Measurements from ENCODE around the gene DENND6B. TPM values are rescaled to one million over a fixed set of nuclear protein-coding genes. Genes with fewer than 3 reads are reported as not detected.
A peak's percentile ranks its signal among the peaks of the same experiment; 100 is the strongest.
"Not testable (repeated sequence)": the region's sequence is repeated elsewhere in the genome, so short reads cannot be mapped to it uniquely, and the experiment has no call there.

Gene DENND6B
- total RNA-seq, 2 experiments from 2014 or later, result 4.2 to 4.7 TPM

DNA sequence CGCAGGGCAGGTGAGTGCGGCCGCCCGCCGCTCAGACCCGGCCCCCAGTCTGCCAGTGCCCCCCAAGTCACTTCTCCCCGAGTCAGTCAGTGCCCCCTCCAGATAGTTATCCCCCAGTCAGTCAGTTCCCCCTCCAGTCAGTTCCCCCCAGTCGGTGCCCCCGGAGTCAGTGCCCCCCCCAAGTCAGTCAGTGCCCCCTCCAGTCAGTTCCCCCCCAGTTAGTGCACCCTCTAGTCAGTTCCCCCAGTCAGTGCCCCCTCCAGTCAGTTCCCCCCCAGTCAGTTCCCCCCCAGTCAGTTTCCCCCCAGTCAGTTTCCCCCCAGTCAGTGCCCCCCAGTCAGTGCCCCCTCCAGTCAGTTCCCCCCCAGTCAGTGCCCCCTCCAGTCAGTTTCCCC lies 16.7 kb upstream of the DENND6B start:
- no peaks in the 10 kb centered on the region for H3K4me1 Mint-ChIP-seq
- H3K36me3 Mint-ChIP-seq, result no peaks in the 10 kb centered on the region
- peak overlapping the region; percentile 77 for H3K4me3 Mint-ChIP-seq
- no peak for DNase-seq
- no peaks in the 10 kb centered on the region for H3K9me3 Mint-ChIP-seq
- peak overlapping the region; percentile 46 for H3K27ac Mint-ChIP-seq
- no peaks in the 10 kb centered on the region for H3K27me3 Mint-ChIP-seq

DNA sequence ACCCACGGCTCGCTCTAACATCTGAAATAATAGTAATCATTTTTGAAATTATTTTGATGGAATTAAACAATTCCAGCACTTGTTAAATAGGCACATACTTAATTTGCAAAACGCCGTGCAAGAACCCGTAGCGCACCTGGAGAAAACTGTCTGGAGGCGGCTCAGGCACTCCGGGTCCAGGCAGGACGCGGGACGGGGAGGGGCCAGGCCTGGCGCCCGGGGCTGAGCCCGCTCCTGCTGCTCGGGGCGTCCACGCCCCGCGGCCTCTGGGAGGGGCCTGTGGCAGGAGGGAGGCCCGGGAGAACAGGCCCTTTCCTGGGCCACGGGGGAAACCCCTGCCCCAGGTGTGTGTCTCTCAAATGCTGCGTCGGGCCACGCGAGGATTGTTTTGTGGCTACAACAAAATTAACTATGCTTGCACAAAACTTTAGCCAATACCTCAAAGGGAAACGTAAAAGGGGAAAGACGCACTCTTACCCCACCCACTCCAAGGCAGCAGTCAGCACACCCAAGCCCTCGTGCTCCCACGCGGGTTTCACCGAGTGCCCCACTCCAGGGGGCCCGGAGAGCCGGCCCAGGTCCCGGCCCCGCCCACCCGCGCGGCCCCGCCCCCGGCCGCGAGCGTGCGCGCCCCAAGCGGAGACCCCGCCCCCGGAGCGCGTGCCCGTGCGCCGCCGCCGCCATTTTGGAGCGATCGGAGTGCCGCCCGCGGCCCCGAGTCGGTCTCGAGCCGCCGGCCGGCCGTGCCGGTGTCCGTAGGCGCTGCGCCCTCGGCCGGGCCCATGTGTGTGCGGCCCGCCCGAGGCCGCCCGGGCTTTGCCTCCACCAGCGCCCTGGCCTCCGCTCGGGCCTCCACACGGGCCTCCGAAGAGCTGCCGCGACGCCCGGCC lies 16.1 kb upstream of the DENND6B start, which contains the start of gene PPP6R2:
TSS of gene PPP6R2 (plus strand) at position 677 of the 890 bp plus-strand sequence. CDS start 50,582 bp downstream, outside the sequence.
- Mint-ChIP-seq H3K4me1 (no peaks in the 10 kb centered on the region), H3K36me3 (no peaks in the 10 kb centered on the region), H3K27me3 (no peaks in the 10 kb centered on the region), H3K27ac (peak within 1 kb of the TSS; percentile 76), H3K4me3 (peak within 1 kb of the TSS; percentile 77), H3K9me3 (no peaks in the 10 kb centered on the region)
- peak; percentile 91 for DNase-seq

DNA sequence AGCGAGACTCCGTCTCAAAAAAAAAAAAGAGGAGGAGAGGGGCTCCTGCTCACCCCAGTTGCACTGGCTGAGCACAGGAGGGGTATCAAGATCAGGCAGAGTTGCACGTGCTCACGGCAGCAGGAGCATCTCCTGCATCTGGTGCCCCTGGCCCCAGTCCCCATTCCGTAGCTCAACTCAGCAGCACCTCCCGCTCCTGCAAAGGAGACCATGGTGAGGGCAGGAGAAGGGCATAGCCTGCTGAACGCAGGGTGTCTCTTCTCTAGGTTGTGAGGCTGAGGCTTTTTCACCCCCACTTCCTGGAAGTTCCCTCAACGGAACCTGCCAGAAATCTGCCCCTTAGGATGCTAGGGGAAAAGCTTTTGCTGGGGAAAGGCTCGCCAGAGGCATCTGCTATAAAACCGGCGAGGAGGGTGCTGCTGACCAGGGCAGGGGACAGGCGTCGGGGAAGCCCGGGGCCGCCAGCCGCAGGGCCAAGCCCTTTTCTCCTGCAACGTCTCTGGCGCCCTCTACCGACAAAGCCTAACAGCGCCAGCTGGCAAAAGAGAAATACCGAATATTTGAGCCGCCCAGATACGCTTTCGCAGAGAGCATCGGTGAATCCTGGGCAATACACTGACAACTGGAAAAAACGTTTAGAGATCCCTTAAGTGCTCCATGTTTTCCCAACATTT lies 15.3 kb upstream of the DENND6B start:
- H3K27ac Mint-ChIP-seq, result peak overlapping the region; percentile 76
- H3K4me3 Mint-ChIP-seq, result peak overlapping the region; percentile 69
- H3K27me3 Mint-ChIP-seq, result no peaks in the 10 kb centered on the region
- no peaks in the 10 kb centered on the region for H3K9me3 Mint-ChIP-seq
- H3K36me3 Mint-ChIP-seq, result no peaks in the 10 kb centered on the region
- no peaks in the 10 kb centered on the region for H3K4me1 Mint-ChIP-seq
- peak; percentile 87 for DNase-seq

DNA sequence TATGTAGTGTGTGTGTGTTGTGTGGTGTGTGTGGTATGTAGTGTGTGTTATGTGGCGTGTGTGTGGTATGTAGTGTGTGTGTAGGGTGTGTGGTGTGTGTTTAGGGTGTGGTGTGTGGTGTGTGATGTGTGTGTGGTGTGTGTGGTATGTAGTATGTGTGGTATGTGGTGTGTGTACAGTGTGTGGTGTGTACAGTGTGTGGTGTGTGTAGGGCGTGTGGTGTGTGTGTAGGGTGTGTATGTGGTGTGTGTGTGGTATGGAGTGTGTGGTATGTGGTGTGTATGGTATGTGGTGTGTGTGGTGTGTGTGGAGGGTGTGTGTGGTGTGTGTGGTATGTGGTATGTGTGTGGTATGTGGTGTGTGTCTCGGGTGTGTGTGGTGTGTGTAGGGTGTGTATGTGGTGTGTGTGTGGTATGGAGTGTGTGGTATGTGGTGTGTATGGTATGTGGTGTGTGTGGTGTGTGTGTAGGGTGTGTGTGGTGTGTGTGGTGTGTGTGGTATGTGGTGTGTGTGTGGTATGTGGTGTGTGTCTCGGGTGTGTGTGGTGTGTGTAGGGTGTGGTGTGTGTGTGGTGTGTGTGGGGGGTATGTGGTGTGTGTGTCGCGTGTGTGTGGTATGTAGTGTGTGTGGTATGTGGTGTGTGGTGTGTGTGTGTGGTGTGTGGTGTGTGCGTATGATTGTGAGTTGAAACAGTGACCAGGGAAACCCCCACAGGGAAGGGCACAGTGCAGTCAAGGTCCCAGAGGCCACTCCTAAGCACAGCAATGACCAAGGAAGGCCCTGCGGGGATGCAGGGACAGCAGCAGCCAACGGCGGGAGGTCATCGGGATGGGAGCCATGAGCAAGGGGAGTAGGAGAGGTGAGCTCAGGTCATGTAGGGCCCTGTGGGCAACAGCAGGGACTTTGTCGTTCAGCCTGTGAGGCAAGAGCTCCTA lies 13.4 kb upstream of the DENND6B start:
- Mint-ChIP-seq H3K4me1 (no peaks in the 10 kb centered on the region), H3K36me3 (no peaks in the 10 kb centered on the region), H3K27me3 (no peaks in the 10 kb centered on the region), H3K27ac (no peak overlapping the region), H3K9me3 (no peaks in the 10 kb centered on the region), H3K4me3 (no peak overlapping the region)
- DNase-seq, result no peak

DNA sequence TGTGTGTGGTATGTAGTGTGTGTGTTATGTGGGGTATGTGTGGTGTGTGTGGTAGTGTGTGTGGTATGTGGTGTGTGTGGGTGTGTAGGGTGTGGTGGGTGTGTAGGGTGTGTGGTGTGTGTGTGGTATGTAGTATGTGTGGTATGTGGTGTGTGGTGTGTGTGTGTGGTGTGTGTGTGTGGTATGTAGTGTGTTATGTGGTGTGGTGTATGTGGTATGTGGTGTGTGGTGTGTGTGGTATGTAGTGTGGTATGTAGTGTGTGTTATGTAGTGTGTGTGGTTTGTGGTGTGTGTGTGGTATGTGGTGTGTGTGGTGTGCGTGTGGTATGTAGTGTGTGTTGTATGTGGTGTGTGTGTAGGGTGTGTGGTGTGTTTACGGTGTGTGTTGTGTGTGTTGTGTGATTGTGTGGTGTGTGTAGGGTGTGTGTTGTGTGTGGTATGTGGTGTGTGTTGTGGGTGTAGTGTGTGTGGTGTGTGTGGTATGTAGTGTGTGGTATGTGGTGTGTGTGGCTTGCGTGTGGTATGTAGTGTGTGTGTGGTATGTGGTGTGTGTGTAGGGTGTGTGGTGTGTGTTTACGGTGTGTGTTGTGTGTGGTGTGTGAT lies 12.1 kb upstream of the DENND6B start:
- Mint-ChIP-seq H3K36me3 (no peaks in the 10 kb centered on the region), H3K27me3 (no peaks in the 10 kb centered on the region), H3K4me3 (no peak overlapping the region), H3K27ac (no peak overlapping the region), H3K4me1 (no peaks in the 10 kb centered on the region), H3K9me3 (no peaks in the 10 kb centered on the region)
- no peak for DNase-seq

DNA sequence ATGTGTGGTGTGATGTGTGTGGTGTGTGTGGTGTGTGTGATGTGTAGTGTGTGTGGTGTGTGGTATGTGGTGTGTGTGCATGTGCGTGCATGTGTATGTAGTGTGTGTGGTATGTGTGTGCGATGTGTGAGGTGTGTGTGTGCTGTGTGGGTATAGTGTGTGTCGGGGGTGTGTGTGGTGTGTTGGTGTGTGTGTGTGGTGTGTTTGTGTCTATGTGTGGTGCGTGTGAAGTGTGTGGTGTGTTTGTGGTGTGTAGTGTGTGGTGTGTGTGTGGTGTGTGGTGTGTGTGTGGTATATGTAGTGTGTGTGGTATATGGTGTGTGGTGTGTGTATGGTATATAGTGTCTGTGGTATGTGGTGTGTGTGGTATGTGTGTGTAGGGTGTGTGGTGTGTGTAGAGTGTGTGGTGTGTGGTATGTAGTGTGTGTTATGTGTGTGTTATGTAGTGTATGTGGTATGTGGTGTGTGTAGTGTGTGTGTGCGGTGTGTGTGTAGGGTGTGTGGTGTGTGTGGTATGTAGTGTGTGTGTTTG lies 11.3 kb upstream of the DENND6B start:
- Mint-ChIP-seq H3K4me1 (no peaks in the 10 kb centered on the region), H3K36me3 (no peaks in the 10 kb centered on the region), H3K27me3 (no peaks in the 10 kb centered on the region), H3K27ac (no peak overlapping the region), H3K9me3 (no peaks in the 10 kb centered on the region), H3K4me3 (no peak overlapping the region)
- no peak for DNase-seq

DNA sequence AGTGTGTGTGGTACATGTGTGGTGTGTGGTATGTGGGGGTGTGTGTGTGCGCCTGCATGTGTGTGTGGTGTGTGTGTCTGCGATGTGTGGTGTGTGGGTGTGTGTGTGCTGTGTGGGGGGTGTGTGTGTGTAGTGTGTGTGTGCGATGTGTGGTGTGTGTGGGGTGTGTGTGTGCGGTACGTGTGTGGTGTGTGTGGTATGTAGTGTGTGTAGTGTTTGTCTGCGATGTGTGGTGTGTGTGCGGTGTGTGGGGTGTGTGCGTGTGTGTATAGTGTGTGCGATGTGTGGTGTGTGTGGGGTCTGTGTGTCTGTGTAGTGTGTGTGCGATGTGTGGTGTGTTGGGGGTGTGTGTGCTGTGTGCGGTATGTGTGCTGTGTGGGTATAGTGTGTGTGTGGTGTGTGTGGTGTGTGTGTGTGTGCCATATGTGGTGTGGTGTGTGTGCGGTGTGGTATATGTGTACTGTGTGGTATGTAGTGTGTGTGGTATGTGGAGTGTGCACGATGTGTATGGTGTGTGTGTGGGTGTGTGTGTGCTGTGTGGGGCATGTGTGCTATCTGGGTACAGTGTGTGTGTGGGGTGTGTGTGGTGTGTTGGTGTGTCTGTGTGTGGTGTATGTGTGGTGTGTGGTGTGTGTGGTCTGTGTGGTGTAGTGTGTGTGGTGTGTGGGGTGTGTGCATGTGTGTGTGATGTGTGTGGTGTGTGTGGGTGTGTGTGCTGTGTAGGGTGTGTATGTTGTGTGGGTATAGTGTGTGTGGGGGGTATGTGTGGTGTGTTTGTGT lies 10.6 kb upstream of the DENND6B start:
- Mint-ChIP-seq H3K27me3 (no peaks in the 10 kb centered on the region), H3K4me1 (no peaks in the 10 kb centered on the region)

DNA sequence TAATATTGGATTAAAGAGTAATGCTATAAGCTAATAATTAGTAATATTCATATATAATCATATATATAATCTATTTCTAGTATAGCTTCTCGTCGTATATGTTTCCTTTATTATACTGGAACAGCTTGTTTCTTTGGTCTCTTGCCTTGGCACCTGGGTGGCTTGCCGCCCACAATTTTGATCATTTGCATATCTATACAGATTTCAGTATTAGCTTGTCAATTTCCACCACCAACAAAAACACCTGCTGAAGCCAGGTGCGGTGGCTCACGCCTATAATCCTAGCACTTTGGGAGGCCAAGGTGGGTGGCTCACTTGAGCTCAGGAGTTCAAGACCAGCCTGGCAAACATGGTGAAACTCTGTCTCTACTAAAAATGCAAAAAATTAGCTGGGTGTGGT lies 7.6 kb upstream of the DENND6B start:
- H3K36me3 Mint-ChIP-seq, DNase-seq, H3K4me3 Mint-ChIP-seq, H3K9me3 Mint-ChIP-seq, H3K27me3 Mint-ChIP-seq, H3K4me1 Mint-ChIP-seq, H3K27ac Mint-ChIP-seq: not testable (repeated sequence)

More for the DNA sequence above, 10.6 kb upstream of the DENND6B start:
- Mint-ChIP-seq H3K9me3 (no peaks in the 10 kb centered on the region), H3K27ac (no peak overlapping the region), H3K4me3 (no peak overlapping the region), H3K36me3 (no peaks in the 10 kb centered on the region)
- no peak for DNase-seq

DNA sequence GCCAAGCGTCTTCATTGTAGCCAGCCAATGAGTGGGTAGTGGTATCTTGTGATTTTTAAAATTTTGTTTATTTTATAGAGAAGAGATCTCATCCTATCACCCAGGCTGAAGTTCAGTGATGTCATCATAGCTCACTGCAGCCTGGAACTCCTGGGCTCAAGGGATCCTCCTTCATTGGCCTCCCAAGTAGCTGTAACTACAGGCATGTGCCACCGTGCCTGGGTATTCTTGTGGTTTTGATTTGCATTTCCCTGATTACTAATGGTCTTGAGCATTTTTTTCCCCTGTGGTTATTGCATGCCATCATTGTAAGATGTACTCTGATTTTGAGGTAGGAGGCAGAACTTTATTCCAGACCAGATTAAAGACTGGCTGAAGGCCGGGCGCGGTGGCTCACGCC lies 2.4 kb upstream of the DENND6B start:
- H3K27me3 Mint-ChIP-seq, result peaks cover 13% of the 10 kb centered on the region
- no peak for DNase-seq
- peak overlapping the region; percentile 19 for H3K27ac Mint-ChIP-seq
- H3K36me3 Mint-ChIP-seq, result no peaks in the 10 kb centered on the region
- H3K4me1 Mint-ChIP-seq, result peaks cover 7% of the 10 kb centered on the region
- no peaks in the 10 kb centered on the region for H3K9me3 Mint-ChIP-seq
- H3K4me3 Mint-ChIP-seq, result no peak overlapping the region

DNA sequence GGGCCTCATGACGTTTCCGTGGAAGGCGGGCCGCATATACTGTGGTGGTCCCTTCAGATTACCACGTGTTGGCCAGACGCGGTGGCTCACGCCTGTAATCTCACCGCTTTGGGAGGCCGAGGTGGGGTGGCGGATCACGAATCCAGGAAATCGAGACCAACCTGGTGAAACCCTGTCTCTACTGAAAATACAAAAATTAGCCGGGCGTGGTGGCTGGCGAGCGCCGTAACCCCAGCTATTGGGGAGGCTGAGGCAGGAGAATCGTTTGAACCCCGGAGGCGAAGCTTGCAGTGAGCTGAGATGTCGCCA lies 853 bp upstream of the DENND6B start:
- H3K27me3 Mint-ChIP-seq, result peaks cover 13% of the 10 kb centered on the region
- H3K36me3 Mint-ChIP-seq, result no peaks in the 10 kb centered on the region
- H3K4me1 Mint-ChIP-seq, result peaks cover 7% of the 10 kb centered on the region
- peak overlapping the region; percentile 72 for H3K27ac Mint-ChIP-seq
- DNase-seq, result no peak
- no peaks in the 10 kb centered on the region for H3K9me3 Mint-ChIP-seq
- H3K4me3 Mint-ChIP-seq, result peak overlapping the region; percentile 75

DNA sequence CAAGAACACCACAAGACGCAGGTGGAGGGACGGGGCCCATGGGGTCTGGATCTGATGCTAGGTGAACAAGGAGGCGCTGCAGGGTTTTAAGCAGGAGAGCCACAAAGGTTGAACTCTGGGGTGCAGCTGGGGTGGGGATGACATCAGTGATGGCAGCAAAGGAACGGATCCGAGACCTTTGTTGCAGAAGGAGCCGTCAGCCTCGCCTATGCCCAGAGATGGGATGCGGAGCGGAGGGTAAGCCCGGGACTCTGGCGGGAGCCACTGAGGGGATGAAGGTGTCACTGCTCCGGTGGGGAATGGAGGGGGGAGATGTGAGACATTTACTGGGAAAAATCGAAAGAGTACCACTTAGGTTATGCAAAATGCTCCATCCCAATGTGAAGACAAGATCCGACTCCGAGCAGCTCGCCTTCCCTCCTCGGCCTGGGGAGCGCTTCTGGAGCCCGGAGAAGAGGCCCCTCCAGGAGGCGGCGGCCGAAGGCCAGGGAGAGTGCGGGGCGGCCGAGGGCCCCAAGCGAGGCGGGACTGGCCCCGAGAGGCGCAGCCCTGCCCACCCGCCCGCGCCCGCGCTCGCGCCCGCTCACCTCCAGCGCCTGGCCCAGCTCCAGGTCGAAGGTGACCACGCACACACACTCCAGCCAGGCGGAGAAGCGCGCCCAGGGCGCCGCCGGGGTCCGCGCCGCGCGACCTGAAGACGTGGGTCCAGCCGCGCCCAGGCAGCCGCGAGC lies 422 bp downstream of the DENND6B start:
- no peak for DNase-seq
- H3K27me3 Mint-ChIP-seq, result peaks cover 13% of the 10 kb centered on the region
- H3K4me3 Mint-ChIP-seq, result peak overlapping the region; percentile 80
- H3K4me1 Mint-ChIP-seq, result peaks cover 7% of the 10 kb centered on the region
- H3K36me3 Mint-ChIP-seq, result no peaks in the 10 kb centered on the region
- peak overlapping the region; percentile 48 for H3K27ac Mint-ChIP-seq
- no peaks in the 10 kb centered on the region for H3K9me3 Mint-ChIP-seq

DNA sequence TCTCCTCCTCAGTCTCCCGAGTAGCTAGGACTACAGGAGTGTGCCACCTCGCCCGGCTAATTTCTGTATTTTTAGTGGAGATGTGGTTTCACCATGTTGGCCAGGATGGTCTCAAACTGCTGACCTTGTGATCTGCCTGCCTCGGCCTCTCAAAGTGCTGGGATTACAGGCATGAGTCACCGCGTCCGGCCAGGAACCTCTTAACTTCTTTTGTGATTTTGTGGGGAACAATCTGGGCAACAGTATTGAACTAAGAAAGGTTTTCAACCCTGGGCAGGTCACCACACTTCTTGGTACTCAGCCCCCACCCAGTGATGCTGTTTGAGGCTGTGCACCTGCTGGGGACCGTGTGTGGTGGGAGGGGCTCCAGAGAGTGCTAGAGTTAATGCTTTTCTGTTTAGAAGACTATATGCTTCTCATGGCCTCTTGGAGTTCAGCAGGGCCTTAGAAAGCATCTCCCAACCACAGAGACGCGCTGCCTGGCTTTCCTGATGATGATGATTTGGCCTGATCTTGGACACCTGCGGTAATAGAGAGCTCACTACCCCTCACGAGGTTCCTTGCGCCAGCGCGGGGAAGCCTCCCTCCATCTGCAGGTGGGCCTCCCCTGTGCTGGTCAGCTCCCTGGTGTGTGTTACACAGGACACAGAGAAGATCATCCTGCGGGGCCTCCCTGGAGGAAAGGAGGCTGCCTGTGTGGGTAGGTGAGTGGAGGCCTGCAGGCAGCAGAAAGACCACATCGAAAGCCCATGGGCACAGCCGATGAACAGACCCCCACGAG lies 1.2 kb downstream of the DENND6B start:
- H3K4me1 Mint-ChIP-seq, result peaks cover 7% of the 10 kb centered on the region
- peak overlapping the region; percentile 48 for H3K27ac Mint-ChIP-seq
- peak overlapping the region; percentile 80 for H3K4me3 Mint-ChIP-seq
- no peaks in the 10 kb centered on the region for H3K9me3 Mint-ChIP-seq
- H3K36me3 Mint-ChIP-seq, result no peaks in the 10 kb centered on the region
- no peak for DNase-seq
- H3K27me3 Mint-ChIP-seq, result peaks cover 13% of the 10 kb centered on the region

DNA sequence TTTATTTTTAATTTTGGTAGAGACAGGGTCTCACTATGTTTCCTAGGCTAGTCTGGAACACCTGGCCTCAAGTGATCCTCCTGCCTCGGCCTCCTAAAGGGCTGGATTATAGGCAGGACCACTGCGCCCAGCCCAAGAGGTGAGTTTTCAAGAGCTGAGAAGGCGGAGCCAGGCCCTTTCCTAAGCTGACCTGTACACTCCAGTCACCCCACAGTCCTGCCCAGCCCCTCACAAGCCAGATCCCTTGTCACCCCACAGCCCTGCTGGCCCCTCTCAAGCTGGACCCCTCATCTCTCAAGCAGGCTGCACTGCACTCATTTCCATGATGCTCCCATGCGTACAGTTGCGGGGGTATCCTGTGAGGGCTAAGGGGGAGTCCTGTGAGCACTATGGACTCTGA lies 2.9 kb downstream of the DENND6B start:
- DNase-seq, result no peak
- H3K27ac Mint-ChIP-seq, result no peak overlapping the region

More for the DNA sequence above, 2.9 kb downstream of the DENND6B start:
- Mint-ChIP-seq H3K36me3 (no peaks in the 10 kb centered on the region), H3K4me1 (peaks cover 4% of the 10 kb centered on the region), H3K4me3 (no peak overlapping the region), H3K9me3 (no peaks in the 10 kb centered on the region), H3K27me3 (peaks cover 5% of the 10 kb centered on the region)
